GM19239 (cell line): ENCODE measurements around the gene USF2.

ENCODE experiments used
- DNase-seq: peaks from one replicate; pipeline ENCODE4 v3.0.0; 2011; ENCODE audit warnings: low spot score; ENCODE audit not compliant: insufficient read length
- FAIRE-seq: peaks from 2 replicates; lab custom pipeline; 2011; peaks lifted over from hg19 to GRCh38; lab: Jason Lieb, UNC

USF2 gene

GRCh38 chr19:35264268-35265125, 4.3 kb upstream of the USF2 start:
- FAIRE-seq, result no peak
- no peak for DNase-seq

DNA sequence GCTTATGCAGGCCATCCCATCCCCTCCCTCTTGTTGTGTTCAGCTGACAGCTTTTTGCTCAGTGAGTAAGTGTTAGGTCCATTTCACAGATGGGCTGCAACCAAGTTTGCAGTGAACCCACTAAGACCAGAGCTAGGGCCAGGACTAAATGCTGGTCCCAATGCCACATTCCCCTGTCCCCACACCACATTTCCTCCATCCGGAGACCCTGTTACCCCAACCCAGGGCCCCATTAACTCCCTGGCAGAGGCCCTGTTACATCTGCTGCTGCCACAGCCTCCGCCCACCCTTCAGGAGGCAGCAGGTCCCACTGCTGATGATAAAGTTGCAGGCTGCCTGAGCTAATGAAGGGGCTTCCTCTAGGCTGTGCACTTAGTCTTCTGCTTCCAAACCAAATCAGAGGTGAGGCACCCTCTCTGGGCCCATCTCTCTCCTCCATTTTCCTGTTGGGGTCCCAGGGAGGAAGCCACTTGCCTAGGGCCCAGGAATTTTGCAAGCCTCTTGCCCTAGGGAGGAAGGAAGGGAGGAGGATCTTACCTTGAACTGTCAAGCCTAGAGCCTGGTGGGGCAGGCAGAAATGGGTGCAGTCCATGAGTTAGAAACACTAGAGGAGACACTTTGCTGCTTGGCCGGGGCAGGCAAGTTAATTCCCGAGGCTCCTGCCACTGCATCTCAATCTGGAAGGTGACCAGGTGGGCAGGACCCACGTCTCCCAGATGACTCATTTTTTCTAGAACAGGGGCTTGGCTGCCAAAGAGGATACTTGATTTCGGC, 3.4 kb upstream of the USF2 start:
- no peak for FAIRE-seq

GRCh38 chr19:35265900-35266519, 2.8 kb upstream of the USF2 start:
- FAIRE-seq (no peak), DNase-seq (no peak)

More for the DNA sequence above, 3.4 kb upstream of the USF2 start:
- DNase-seq, result no peak

DNA sequence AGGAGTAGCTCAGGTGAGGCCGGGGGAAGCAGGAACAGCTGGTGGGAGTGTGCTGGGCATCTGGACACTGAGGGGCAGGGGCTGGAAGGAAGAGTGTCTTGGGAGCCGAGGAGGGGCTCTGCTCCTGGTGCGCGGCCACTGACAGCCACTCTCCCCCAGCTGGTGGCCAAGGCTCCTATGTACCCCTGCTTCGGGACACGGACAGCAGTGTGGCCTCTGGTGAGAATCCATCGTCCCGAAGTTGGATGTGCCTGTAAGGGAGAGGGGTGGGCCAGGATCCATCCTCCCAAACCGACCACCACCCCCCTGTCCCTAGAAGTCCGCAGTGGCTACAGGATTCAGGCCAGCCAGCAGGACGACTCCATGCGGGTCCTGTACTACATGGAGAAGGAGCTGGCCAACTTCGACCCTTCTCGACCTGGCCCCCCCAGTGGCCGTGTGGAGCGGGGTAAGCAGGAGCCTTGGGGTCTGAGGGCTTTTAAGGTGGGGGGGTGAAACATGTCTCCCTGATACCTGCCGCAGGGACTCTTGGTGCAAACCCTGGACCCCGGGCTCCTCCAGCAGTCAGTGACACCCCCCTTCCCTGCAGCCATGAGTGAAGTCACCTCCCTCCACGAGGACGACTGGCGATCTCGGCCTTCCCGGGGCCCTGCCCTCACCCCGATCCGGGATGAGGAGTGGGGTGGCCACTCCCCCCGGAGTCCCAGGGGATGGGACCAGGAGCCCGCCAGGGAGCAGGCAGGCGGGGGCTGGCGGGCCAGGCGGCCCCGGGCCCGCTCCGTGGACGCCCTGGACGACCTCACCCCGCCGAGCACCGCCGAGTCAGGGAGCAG, 2.0 kb upstream of the USF2 start:
- DNase-seq, result no peak
- FAIRE-seq, result no peak

- FAIRE-seq (peak; percentile 31), DNase-seq (no peak)
Observed at GRCh38 chr19:35267353-35267817, 1.4 kb upstream of the USF2 start.

DNA sequence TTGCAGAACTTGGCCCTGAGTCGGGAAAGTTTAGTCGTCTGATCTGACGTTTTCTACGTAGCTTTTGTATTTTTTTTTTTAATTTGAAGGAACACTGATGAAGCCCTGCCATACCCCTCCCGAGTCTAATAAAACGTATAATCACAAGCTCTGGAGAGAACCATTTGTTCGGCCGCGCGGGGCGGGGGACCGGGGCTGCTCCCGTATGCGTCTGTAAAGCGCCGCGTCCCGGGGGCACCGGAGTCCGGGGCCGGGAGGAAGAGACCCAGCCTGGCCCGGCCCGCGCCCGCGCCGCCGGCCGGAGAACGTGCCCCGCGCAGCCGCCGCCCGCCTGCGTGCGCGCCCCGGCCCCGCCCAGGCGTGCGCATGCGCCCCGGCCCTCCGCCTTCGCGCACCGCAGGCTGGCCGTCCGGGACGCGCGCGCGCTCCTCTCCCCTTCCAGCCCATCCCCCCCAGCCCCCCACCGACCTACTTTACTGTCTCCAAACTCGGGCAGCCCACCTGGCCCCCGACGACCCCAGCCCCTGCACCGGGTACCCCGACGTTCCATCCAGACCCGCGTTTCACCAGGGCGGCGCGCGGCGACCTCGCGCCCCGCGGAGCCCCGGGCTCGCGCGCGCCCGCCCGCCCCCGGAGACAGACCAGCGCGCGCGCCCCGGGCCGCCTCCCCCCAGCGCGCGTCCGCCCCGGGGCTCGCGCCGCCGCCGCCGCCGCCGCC, 785 bp upstream of the USF2 start:
- DNase-seq (peak; percentile 93), FAIRE-seq (peak; percentile 56)

GRCh38 chr19:35269438-35270117, 816 bp downstream of the USF2 start:
- FAIRE-seq (peak; percentile 81), DNase-seq (peak; percentile 88)

DNA sequence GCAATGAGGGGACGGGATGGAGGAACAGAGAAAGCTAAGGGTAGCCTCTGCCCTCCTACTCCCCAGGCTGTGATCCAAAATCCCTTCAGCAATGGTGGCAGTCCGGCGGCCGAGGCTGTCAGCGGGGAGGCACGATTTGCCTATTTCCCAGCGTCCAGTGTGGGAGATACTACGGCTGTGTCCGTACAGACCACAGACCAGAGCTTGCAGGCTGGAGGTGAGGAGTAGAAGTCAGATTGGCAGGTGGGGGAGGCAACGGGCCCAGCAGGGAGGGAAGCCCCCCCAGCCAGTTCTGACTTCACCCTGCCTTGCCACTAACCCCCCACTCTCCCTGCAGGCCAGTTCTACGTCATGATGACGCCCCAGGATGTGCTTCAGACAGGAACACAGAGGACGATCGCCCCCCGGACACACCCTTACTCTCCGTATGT, 1.6 kb downstream of the USF2 start:
- FAIRE-seq, result no peak
- no peak for DNase-seq

DNA sequence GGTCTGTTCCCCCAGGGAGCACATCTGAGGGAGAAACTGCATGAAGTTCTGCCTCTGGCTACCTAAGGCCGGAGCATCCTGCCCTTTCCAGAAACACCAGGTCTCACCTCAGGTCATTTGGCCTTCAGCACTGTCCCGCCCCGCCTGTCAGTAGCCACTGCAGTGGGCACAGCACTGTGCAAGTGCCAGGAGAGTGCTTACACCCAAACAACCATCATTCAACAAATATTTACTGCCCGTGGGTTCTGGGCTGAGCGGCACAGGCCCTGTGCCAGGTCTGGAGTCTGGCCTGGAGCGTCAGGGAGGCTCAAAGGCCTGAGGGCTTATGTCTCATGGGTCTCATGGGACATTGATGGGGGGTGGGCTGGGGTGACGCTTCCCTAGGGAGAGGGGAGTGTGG, 2.8 kb downstream of the USF2 start:
- DNase-seq (no peak), FAIRE-seq (no peak)

- FAIRE-seq (no peak), DNase-seq (no peak)
Observed at GRCh38 chr19:35272122-35272719, 3.5 kb downstream of the USF2 start.

GRCh38 chr19:35272954-35273649, 4.3 kb downstream of the USF2 start:
- FAIRE-seq (no peak), DNase-seq (no peak)

DNA sequence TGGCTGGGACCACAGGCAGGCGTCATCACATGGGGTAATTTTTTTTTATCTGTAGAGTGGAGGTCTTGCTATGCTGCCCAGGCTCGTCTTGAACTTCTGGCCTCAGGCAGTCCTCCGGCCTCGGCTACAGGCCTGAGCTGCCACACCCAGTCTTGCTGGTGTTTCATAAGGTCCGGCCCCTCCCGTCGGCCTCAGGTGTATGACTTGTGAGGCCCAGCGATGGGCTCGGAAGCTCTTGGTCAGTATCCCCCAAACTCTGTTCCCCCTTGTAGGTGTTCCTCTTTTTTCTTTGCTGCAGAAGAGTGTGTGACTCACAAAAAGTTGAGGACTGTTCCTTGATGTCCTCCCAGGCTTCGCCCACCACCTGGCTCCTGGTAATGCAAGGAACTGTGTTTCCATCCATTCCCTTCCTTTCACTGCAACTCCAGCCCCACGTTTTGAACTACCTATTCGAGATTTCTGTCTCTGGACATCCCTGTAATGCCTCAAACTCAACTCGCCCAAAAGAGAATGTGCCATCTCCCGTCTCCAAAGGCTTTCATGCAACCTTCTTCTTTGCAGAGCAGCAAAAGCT, 5.0 kb downstream of the USF2 start:
- FAIRE-seq (peak; percentile 40), DNase-seq (no peak)

DNA sequence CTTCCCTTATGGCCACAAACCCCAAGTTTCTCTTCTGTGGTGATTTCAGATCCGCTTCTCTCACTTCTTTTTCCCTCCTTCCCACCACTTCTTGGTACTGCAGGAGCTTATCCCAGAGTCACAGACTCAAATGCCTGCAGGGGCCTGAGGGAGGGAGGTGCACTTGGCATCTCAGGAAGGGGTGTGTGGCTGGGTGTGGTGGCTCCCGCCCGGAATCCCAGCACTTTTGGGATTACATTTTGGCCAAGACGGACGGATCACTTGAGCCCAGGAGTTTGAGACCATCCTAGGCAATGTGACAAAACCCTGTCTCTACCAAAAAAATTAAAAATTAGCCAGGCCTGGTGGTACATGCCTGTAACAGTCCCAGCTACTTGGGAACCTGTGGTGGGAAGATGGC, 5.6 kb downstream of the USF2 start:
- DNase-seq, result no peak
- no peak for FAIRE-seq

DNA sequence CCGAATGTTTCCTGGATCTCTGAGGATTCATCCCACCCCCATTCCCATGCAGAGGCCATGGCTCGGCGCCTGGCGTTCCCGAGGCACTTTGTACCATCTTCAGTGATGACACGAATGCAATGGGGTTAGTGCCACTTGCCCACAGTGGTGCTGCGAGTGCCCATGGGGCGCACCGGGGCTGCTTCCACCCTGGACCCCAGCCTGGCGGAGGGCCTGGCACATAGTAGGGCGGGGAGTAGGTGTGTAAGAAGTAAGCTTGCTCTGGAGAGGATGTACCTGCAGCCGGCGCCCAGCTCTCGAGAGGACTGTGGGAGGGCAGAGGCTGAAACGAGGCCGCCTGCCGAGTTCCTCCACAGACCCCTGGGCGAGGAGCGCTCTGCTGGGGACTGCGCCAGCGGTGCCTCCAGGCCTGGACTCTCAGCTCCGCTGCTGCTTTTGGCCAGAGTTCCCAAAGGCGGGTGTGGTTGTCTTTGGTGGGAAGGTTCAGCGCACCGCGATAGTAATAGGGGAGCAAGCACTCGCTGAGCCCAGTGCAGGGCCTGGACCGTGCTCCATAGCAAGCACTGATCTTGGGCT, 8.0 kb downstream of the USF2 start:
- DNase-seq, result no peak
- no peak for FAIRE-seq

DNA sequence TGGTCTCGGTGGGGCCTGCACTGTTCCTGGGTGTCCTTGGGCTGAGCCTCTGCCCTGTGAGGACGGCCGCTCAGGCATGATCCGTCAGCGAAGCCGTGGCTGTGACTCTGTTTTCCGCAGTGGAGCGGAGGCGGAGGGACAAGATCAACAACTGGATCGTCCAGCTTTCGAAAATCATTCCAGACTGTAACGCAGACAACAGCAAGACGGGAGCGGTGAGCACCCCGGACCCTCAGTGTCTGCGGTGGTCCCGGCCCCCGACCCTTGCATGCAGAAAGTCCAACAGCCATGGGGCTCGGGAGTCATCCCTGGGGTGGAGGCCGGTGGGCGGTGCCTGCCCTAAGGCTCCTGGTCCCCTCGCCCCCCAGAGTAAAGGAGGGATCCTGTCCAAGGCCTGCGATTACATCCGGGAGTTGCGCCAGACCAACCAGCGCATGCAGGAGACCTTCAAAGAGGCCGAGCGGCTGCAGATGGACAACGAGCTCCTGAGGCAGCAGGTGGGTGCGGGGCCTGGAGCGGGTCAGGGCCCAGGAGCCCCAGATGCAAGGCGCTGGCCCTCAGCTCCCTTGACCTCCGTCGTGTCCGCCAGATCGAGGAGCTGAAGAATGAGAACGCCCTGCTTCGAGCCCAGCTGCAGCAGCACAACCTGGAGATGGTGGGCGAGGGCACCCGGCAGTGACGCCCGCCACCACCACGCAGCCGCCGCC, 10.0 kb downstream of the USF2 start:
- DNase-seq (no peak), FAIRE-seq (no peak)

- DNase-seq, result no peak
- FAIRE-seq, result no peak
Observed at GRCh38 chr19:35279374-35279773, 10.6 kb downstream of the USF2 start.
